K562 (cell line): ENCODE data around the gene HSF2BP. TPM values are rescaled to one million over a fixed set of nuclear protein-coding genes. Genes with fewer than 3 reads are reported as not detected.
"Not testable (repeated sequence)": the region's sequence is repeated elsewhere in the genome, so short reads cannot be mapped to it uniquely, and the experiment has no call there.

ENCODE experiments used
- ATAC-seq: fragments of 200-7000 bp; cut with Tn5 transposase; 3 replicates; pipeline ENCODE4 v1.9.1; 2020; ENCODE audit warnings: moderate library complexity
- BruUV-seq: library from RNA; stranded (reverse); fragments of 400-500 nt; replicated peaks from 2 replicates; lab custom pipeline; 2021; lab: Mats Ljungman, UMichigan
- CTCF ChIA-PET: fragments of 300-600 bp; formaldehyde crosslinking; extraction: SDS; loops from one replicate; lab custom pipeline; 2021; ENCODE audit warnings: low intra/inter-chr PET ratio; lab: Yijun Ruan, JAX
- POLR2A ChIA-PET: fragments of 300-600, 350-650 bp; sonication (Branson Sonifier 250); formaldehyde crosslinking; extraction: SDS; loops from one replicate; lab custom pipeline; 2021; ENCODE audit warnings: antibody characterized with exemption, inconsistent platforms; lab: Yijun Ruan, JAX
- DNase-seq, 4 experiments: peaks; one replicate each; pipeline versions ENCODE4 v3.0.0 to v3.0.0-alpha.2; 2011 to 2018; ENCODE audit warnings: low spot score in 3 of 4, mixed read lengths in 3 of 4; ENCODE audit errors: extremely low read depth in 1 of 4
- FAIRE-seq: peaks from 2 replicates; lab custom pipeline; 2011; peaks lifted over from hg19 to GRCh38; lab: Jason Lieb, UNC
- H2AFZ ChIP-seq: 2 replicates; pipeline ENCODE4 v1.6.0; 2011; ENCODE audit warnings: low read depth, low read length, control low read depth, inconsistent platforms
- H3K27ac ChIP-seq: fragments of 200-600 bp; 3 replicates; pipeline ENCODE4 v1.8.0; 2011; ENCODE audit warnings: low read depth, mild to moderate bottlenecking, control low read depth, inconsistent platforms, low read length, moderate library complexity, mixed read lengths; ENCODE audit errors: extremely low read depth
- H3K27me3 ChIP-seq, 2 experiments: fragments of 300-600 bp in 1 of 2; 2 replicates in 1 of 2; 3 replicates in 1 of 2; pipeline versions ENCODE4 v1.6.0 to v1.8.0; 2011; ENCODE audit warnings: inconsistent platforms in 2 of 2, low read length in 2 of 2, mild to moderate bottlenecking in 1 of 2, mixed read lengths in 1 of 2, moderate library complexity in 1 of 2; ENCODE audit not compliant: control insufficient read depth in 2 of 2, insufficient read depth in 2 of 2
- H3K36me3 ChIP-seq: fragments of 300-600 bp; 3 replicates; pipeline ENCODE4 v1.8.0; 2011; ENCODE audit warnings: mild to moderate bottlenecking, low read length, inconsistent platforms; ENCODE audit not compliant: control insufficient read depth, insufficient read depth
- H3K4me1 ChIP-seq, 2 experiments: fragments of 200-600 bp in 1 of 2; replicated peaks in 1 of 2; 2 replicates in 1 of 2; 3 replicates in 1 of 2; pipeline versions ENCODE4 v1.5.1 to v1.8.0; 2011; ENCODE audit warnings: inconsistent platforms in 2 of 2, low read length in 2 of 2, mild to moderate bottlenecking in 1 of 2, mixed read lengths in 1 of 2, moderate library complexity in 1 of 2; ENCODE audit not compliant: control insufficient read depth in 2 of 2, insufficient read depth in 2 of 2
- H3K4me2 ChIP-seq: 2 replicates; pipeline ENCODE4 v1.6.1; 2011; ENCODE audit warnings: low read length, control low read depth, inconsistent platforms, mixed read lengths; ENCODE audit not compliant: insufficient read depth
- H3K4me3 ChIP-seq: fragments of 200-600 bp; sonication (generic), shearing (Covaris generic); 2 replicates; pipeline ENCODE4 v1.5.1; 2016; ENCODE audit warnings: control low read depth, inconsistent platforms
- H3K79me2 ChIP-seq: fragments of 200-600 bp; 3 replicates; pipeline ENCODE4 v1.8.0; 2011; ENCODE audit warnings: low read length, inconsistent platforms; ENCODE audit not compliant: control insufficient read depth, insufficient read depth
- H3K9ac ChIP-seq, 2 experiments: 2 replicates each; pipeline versions ENCODE4 v1.6.0 to v1.6.1; 2011; ENCODE audit warnings: low read depth in 2 of 2, low read length in 2 of 2, control low read depth in 1 of 2, inconsistent platforms in 1 of 2, mild to moderate bottlenecking in 1 of 2, mixed read lengths in 1 of 2; ENCODE audit not compliant: insufficient read depth in 1 of 2
- H3K9me1 ChIP-seq: one replicate; pipeline ENCODE4 v1.6.0; 2011; ENCODE audit warnings: inconsistent platforms, mild to moderate bottlenecking, low read length, moderate library complexity; ENCODE audit not compliant: control insufficient read depth, insufficient read depth
- H3K9me3 ChIP-seq: replicated peaks from 2 replicates; pipeline ENCODE4 v1.5.1; 2011; ENCODE audit warnings: low read depth, low read length, inconsistent platforms; ENCODE audit not compliant: control insufficient read depth, insufficient read depth
- H4K20me1 ChIP-seq: replicated peaks from 2 replicates; pipeline ENCODE4 v1.6.1; 2011; ENCODE audit warnings: low read length, inconsistent platforms, mixed read lengths; ENCODE audit not compliant: control insufficient read depth, insufficient read depth
- WGBS: fragments of 100-300 bp; shearing (Covaris generic); methylation state at CpG from one replicate; pipeline ENCODE4 v1.1.6; 2016; ENCODE audit warnings: low coverage, mixed read lengths; ENCODE audit not compliant: insufficient coverage; ENCODE audit errors: missing lambda C conversion rate; 5-methylcytosine and 5-hydroxymethylcytosine counted together
- in situ Hi-C: fragments of 300-500 bp; cut with MboI; formaldehyde crosslinking; loops from 4 replicates; pipeline ENCODE4 v1.15.0; 2018; ENCODE audit warnings: inconsistent platforms, mixed read lengths
- intact Hi-C: fragments of 100-400 bp; cut with micrococcal nuclease; formaldehyde crosslinking; loops from 2 replicates; pipeline ENCODE4 v1.14.2; 2022
- polyA plus RNA-seq, 8 experiments: library from polyadenylated mRNA; depleted of rRNA in 4 of 8; stranded (reverse) in 5 of 8; unstranded in 3 of 8; fragments of >200 nt; fragmentation: Nextera tagmentation in 2 of 8; fragmentation: Illumina TruSeq in 1 of 8; extraction: Ambion mirVana in 2 of 8; extraction: Trizol in 1 of 8; gene quantifications; 2 replicates each; pipeline versions ENCODE4 v1.2.1 to v1.2.3, GENCODE V29; 2011 to 2014; ENCODE audit warnings: inconsistent platforms in 1 of 8, missing spikeins in 1 of 8
- total RNA-seq, 7 experiments: library from RNA; depleted of rRNA in 6 of 7; stranded (reverse); fragments of >200 nt in 6 of 7; fragmentation: Illumina TruSeq in 2 of 7; extraction: Trizol in 2 of 7; gene quantifications; 2 replicates each; pipeline versions ENCODE4 v1.2.1 to v1.2.3, GENCODE V29; 2011 to 2021; ENCODE audit warnings: low replicate concordance in 1 of 7

The HSF2BP gene
- total and polyA plus RNA-seq, 9 of the 15 experiments (the other 6 are each of a cell fraction or from before 2014, with no cell fraction given): 0.04 to 0.57 (median 0.20) TPM; not detected in 2

DNA sequence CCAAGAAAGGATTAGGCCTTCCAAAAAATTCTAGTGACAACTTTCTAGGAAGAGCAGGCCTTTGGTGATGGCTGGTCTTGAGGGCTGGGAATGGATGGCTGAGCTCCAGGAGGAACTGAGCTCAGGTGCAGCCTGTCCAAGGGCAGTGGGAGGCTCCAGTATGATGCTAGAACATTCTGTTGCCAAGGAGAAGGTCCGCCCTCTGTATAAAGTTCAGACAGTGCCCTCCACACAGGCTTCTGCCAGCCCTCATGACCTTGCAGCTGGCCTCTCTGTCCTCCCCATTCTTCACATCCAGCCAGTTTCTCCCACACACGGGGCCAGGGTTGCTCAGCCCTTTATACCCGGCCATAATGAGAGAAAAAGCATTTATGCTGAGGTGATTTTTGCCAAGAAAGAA lies 146.3 kb downstream of the HSF2BP start:
- in situ Hi-C loops: loop anchor here (25.0 kb wide), 1 partner anchor 99 kb away; no protein-coding TSS in a partner anchor
- H3K4me2 ChIP-seq, H3K36me3 ChIP-seq, FAIRE-seq, H3K4me3 ChIP-seq, ATAC-seq, H2AFZ ChIP-seq, H3K4me1 ChIP-seq, H3K9ac ChIP-seq, H3K27me3 ChIP-seq, H3K79me2 ChIP-seq, BruUV-seq, H3K9me3 ChIP-seq, intact Hi-C loops, H3K9me1 ChIP-seq, H4K20me1 ChIP-seq, H3K27ac ChIP-seq, DNase-seq, CTCF ChIA-PET, POLR2A ChIA-PET: not testable (repeated sequence)
- WGBS: no CpG with 5 or more reads among the region's 3 CpGs

GRCh38 chr21:43511209-43511608 lies 148.1 kb downstream of the HSF2BP start:
- H4K20me1 ChIP-seq, H3K4me1 ChIP-seq, H3K9me3 ChIP-seq, H3K27ac ChIP-seq, FAIRE-seq, H3K9me1 ChIP-seq, H3K79me2 ChIP-seq, ATAC-seq, H3K4me3 ChIP-seq, H3K36me3 ChIP-seq, DNase-seq, CTCF ChIA-PET, POLR2A ChIA-PET, BruUV-seq, H3K9ac ChIP-seq, H2AFZ ChIP-seq, H3K27me3 ChIP-seq, intact Hi-C loops, H3K4me2 ChIP-seq: not testable (repeated sequence)
- in situ Hi-C loops: loop anchor here (25.0 kb wide), 1 partner anchor 101 kb away; no protein-coding TSS in a partner anchor
- no CpG with 5 or more reads among the region's 4 CpGs for WGBS

DNA sequence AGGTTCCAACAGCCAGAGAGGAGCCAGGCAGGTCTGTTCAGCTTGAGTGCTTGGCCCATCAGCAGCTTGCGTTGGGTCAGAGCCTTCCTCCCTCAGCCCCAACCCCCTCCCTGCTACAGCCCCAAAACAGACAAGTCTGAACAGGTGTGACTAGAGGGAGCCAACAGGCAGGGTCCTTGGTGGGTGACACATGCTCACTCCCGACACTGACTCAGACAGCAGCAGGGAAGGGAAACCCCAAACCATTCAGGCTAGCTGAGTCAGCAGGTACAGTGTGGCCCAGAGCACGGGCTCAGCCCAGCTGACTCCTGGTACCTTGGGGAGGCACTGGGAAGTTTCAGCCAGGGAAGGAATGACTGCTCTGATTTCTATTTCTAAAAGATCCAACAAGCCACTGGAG lies 148.6 kb downstream of the HSF2BP start:
- DNase-seq, intact Hi-C loops, H3K27ac ChIP-seq, H4K20me1 ChIP-seq, BruUV-seq, H2AFZ ChIP-seq, H3K4me2 ChIP-seq, H3K4me1 ChIP-seq, H3K9me3 ChIP-seq, H3K9ac ChIP-seq, ATAC-seq, POLR2A ChIA-PET, H3K36me3 ChIP-seq, H3K27me3 ChIP-seq, CTCF ChIA-PET, FAIRE-seq, H3K4me3 ChIP-seq, H3K9me1 ChIP-seq, H3K79me2 ChIP-seq: not testable (repeated sequence)
- in situ Hi-C loops: loop anchor here (25.0 kb wide), 1 partner anchor 102 kb away; no protein-coding TSS in a partner anchor
- WGBS: no CpG with 5 or more reads among the region's 3 CpGs

DNA sequence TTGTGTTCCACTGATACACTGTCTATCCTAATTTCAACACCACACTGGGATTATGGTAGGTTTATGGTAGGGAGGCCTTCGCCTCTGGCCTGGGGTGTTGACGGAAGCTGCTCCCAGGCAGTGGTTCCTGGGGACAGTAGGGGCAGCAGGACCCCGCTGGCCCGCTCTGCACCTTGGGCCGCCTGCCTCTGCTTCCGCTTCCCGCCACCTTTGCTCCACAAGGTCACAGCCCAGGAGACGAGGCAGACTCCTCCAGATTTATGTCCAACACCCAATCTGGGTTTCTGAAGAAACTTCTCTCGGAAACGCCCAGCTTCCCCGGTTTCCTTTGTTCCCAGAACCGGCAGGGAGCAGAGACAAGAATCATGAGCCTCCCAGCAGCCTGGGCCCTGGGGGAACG lies 155.4 kb downstream of the HSF2BP start:
- in situ Hi-C loops: loop anchor here (25.0 kb wide), 1 partner anchor 108 kb away; no protein-coding TSS in a partner anchor
- H3K4me2 ChIP-seq, H3K36me3 ChIP-seq, H3K9me3 ChIP-seq, BruUV-seq, H3K4me1 ChIP-seq, ATAC-seq, DNase-seq, FAIRE-seq, H3K9me1 ChIP-seq, H3K4me3 ChIP-seq, H4K20me1 ChIP-seq, CTCF ChIA-PET, H3K79me2 ChIP-seq, H3K27ac ChIP-seq, H3K27me3 ChIP-seq, H3K9ac ChIP-seq, H2AFZ ChIP-seq, intact Hi-C loops, POLR2A ChIA-PET: not testable (repeated sequence)
- WGBS: no CpG with 5 or more reads among the region's 13 CpGs
